Measurements from ENCODE around the gene ARVCF. TPM values are rescaled to one million over a fixed set of nuclear protein-coding genes. Genes with fewer than 3 reads are reported as not detected.
A peak's percentile ranks its signal among the peaks of the same experiment; 100 is the strongest.

ARVCF gene
- total RNA-seq, 1 donor = 27.1 TPM

DNA sequence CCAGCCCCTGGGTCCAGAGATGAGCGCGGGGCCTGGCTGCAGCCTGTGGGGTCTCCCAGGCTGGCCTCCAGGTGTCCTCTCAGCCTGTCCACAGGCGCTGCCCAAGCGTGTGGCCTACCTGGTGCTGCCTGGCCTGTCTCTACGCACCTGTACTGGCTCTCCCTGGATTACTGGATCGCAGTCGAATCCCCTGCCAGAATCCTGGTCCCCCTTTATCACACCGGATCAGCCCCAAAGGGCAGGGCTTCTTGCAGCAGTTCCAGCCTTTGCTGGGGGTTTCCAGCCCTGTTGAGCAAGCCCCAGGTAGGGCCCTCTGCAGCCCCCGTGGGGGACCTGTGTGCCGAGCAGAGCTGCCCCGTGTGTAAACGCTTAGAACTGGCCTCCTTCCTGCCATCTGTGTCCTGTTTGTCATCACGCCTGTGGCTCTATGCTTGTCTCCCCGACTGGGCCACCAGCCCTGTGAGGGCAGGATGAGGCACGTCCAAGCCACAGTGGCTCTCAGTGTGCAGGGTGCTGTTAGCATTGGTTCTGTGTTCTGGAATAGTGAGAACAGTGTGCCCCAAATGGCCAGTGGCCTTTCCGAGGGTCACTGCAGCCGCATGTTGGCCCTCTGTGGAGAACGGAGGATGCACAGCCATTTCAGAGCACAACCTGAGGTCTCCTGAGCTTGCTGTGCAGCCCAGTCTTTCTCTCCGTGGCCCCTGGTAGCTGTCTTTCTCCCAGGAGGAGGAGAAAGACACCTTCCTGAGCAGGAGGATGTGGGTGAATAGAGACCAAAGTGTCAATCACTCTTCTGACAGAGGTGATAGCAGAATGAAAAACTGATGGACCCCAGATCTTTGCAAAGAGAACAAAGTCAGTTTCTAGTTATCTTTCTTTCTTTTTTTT, 61.1 kb downstream of the ARVCF start:
- Histone ChIP-seq H3K79me2 (ENCODE audit: insufficient read depth, low read length) (peaks cover 32% of the 10 kb centered on the region), H3K36me3 (ENCODE audit: insufficient read depth, low read length) (peaks cover 9% of the 10 kb centered on the region), H3K4me2 (ENCODE audit: insufficient read depth, low read length) (no peak overlapping the region), H3K9me3 (ENCODE audit: low read depth, low read length) (no peaks in the 10 kb centered on the region), H4K20me1 (ENCODE audit: insufficient read depth, low read length) (peaks cover 35% of the 10 kb centered on the region), H2AFZ (ENCODE audit: low read length) (no peak overlapping the region), H3K4me1 (ENCODE audit: insufficient read depth, low read length) (peaks cover 6% of the 10 kb centered on the region), H3K27ac (ENCODE audit: low read depth, low read length) (no peak overlapping the region), H3K27me3 (ENCODE audit: insufficient read depth, low read length) (no peaks in the 10 kb centered on the region), H3K4me3 (ENCODE audit: insufficient read depth, low read length) (no peak overlapping the region)
- TF ChIP-seq, protein P1, sequence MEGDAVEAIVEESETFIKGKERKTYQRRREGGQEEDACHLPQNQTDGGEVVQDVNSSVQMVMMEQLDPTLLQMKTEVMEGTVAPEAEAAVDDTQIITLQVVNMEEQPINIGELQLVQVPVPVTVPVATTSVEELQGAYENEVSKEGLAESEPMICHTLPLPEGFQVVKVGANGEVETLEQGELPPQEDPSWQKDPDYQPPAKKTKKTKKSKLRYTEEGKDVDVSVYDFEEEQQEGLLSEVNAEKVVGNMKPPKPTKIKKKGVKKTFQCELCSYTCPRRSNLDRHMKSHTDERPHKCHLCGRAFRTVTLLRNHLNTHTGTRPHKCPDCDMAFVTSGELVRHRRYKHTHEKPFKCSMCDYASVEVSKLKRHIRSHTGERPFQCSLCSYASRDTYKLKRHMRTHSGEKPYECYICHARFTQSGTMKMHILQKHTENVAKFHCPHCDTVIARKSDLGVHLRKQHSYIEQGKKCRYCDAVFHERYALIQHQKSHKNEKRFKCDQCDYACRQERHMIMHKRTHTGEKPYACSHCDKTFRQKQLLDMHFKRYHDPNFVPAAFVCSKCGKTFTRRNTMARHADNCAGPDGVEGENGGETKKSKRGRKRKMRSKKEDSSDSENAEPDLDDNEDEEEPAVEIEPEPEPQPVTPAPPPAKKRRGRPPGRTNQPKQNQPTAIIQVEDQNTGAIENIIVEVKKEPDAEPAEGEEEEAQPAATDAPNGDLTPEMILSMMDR (IDR thresholded peaks at IDR 0.05; ENCODE audit: extremely low read depth, low read depth, low read length) = no peak
- DNase-seq (ENCODE audit: insufficient read length, low spot score, missing footprints) = peak; percentile 71

DNA sequence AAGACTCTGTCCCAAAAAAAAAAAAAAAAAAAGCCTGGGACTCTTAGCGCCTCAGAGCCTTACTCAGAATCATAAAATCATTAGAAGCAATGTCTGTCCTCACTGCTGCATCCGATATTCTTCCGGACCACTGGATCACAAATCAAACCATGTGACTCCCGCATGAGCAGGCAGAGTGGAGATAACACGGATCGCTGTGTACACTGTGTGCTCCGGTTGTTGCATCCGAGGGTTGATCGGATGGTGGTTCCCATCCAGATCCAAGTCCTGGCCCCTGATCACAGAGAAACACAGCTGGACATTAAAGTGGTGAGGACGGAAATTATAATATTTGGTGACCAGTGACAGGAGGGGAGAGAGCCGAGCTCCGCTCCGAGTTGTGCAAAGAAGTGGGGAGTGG, 65.3 kb downstream of the ARVCF start:
- H3K27ac ChIP-seq (ENCODE audit: low read depth, low read length) = no peak overlapping the region
- H3K79me2 ChIP-seq (ENCODE audit: insufficient read depth, low read length) = peaks cover 53% of the 10 kb centered on the region
- TF ChIP-seq, protein P1 (IDR thresholded peaks at IDR 0.05; ENCODE audit: extremely low read depth, low read depth, low read length) = no peak
- H2AFZ ChIP-seq (ENCODE audit: low read length) = no peak overlapping the region
- no peaks in the 10 kb centered on the region for H3K27me3 ChIP-seq (ENCODE audit: insufficient read depth, low read length)
- peaks cover 29% of the 10 kb centered on the region for H3K4me1 ChIP-seq (ENCODE audit: insufficient read depth, low read length)
- no peak overlapping the region for H3K4me2 ChIP-seq (ENCODE audit: insufficient read depth, low read length)
- peaks cover 32% of the 10 kb centered on the region for H4K20me1 ChIP-seq (ENCODE audit: insufficient read depth, low read length)
- peaks cover 9% of the 10 kb centered on the region for H3K36me3 ChIP-seq (ENCODE audit: insufficient read depth, low read length)
- H3K4me3 ChIP-seq (ENCODE audit: insufficient read depth, low read length) = no peak overlapping the region
- no peaks in the 10 kb centered on the region for H3K9me3 ChIP-seq (ENCODE audit: low read depth, low read length)
- no peak for DNase-seq (ENCODE audit: insufficient read length, low spot score, missing footprints)

DNA sequence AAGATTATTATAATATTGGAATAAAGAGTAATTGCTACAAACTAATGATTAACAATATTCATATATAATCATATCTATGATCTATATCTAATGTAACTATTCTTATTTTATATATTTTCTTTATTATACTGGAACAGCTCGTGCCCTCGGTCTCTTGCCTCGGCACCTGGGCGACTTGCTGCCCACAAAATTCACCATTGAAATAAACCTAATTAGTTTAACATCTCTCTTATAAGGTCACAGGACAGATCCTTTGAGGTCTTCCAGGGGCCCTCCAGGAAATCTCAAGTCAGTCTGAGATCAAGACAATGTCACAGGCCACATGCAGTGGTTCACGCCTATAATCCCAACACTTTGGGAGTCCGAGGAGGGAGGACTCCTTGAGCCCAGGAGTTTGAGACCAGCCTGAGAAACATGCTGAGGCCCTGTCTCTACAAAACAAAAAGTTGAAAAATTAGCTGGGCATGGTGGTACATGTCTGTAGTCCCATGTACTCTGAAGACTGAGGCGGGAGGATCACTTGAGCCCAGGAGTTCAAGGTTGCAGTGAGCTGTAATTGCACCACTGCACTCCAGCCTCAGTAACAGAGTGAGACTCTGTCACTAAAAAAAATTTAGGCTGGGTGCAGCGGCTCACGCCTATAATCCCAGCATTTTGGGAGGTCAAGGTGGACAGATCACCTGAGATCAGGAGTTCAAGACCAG, 68.4 kb downstream of the ARVCF start:
- H3K27me3 ChIP-seq (ENCODE audit: insufficient read depth, low read length) = no peaks in the 10 kb centered on the region
- no peak overlapping the region for H3K4me2 ChIP-seq (ENCODE audit: insufficient read depth, low read length)
- TF ChIP-seq, protein P1 (IDR thresholded peaks at IDR 0.05; ENCODE audit: extremely low read depth, low read depth, low read length) = no peak
- H3K4me3 ChIP-seq (ENCODE audit: insufficient read depth, low read length) = no peak overlapping the region
- no peak overlapping the region for H2AFZ ChIP-seq (ENCODE audit: low read length)
- peaks cover 5% of the 10 kb centered on the region for H3K36me3 ChIP-seq (ENCODE audit: insufficient read depth, low read length)
- peaks cover 62% of the 10 kb centered on the region for H3K79me2 ChIP-seq (ENCODE audit: insufficient read depth, low read length)
- H3K27ac ChIP-seq (ENCODE audit: low read depth, low read length) = peak overlapping the region; percentile 89
- H3K4me1 ChIP-seq (ENCODE audit: insufficient read depth, low read length) = peaks cover 40% of the 10 kb centered on the region
- H3K9me3 ChIP-seq (ENCODE audit: low read depth, low read length) = no peaks in the 10 kb centered on the region
- peaks cover 9% of the 10 kb centered on the region for H4K20me1 ChIP-seq (ENCODE audit: insufficient read depth, low read length)
- no peak for DNase-seq (ENCODE audit: insufficient read length, low spot score, missing footprints)
